Bronchial epithelial cell (primary cell): ENCODE measurements around the gene ZCCHC24. TPM values are rescaled to one million over a fixed set of nuclear protein-coding genes. Genes with fewer than 3 reads are reported as not detected.

Experiments
- DNase-seq: peaks from one replicate; pipeline ENCODE4 v3.0.0-alpha.2; 2010; ENCODE audit warnings: low read depth
- FAIRE-seq: peaks from 2 replicates; lab custom pipeline; 2011; peaks lifted over from hg19 to GRCh38; lab: Jason Lieb, UNC
- H3K27me3 ChIP-seq: 2 replicates; pipeline ENCODE4 v1.5.1; 2011; ENCODE audit warnings: low read length; ENCODE audit not compliant: control insufficient read depth, insufficient read depth
- H3K36me3 ChIP-seq: 2 replicates; pipeline ENCODE4 v1.5.1; 2011; ENCODE audit warnings: low read length; ENCODE audit not compliant: control insufficient read depth, insufficient read depth
- H3K4me3 ChIP-seq: 2 replicates; pipeline ENCODE4 v1.5.1; 2011; ENCODE audit warnings: mild to moderate bottlenecking, low read depth, low read length, control low read depth
- total RNA-seq: library from RNA; depleted of rRNA; stranded (reverse); fragments of >200 nt; gene quantifications from 2 replicates; pipeline ENCODE4 v1.2.1, GENCODE V29; 2014
- TF ChIP-seq, protein P1 (sequence below): IDR thresholded peaks from 2 replicates; pipeline ENCODE4 v1.5.1; 2011; ENCODE audit warnings: mild to moderate bottlenecking, moderate library complexity, low read length, control low read depth, inconsistent platforms; ENCODE audit not compliant: insufficient read depth, severe bottlenecking

The ZCCHC24 gene
- total RNA-seq, 1 donor from 2014 or later: 0.53 TPM

DNA sequence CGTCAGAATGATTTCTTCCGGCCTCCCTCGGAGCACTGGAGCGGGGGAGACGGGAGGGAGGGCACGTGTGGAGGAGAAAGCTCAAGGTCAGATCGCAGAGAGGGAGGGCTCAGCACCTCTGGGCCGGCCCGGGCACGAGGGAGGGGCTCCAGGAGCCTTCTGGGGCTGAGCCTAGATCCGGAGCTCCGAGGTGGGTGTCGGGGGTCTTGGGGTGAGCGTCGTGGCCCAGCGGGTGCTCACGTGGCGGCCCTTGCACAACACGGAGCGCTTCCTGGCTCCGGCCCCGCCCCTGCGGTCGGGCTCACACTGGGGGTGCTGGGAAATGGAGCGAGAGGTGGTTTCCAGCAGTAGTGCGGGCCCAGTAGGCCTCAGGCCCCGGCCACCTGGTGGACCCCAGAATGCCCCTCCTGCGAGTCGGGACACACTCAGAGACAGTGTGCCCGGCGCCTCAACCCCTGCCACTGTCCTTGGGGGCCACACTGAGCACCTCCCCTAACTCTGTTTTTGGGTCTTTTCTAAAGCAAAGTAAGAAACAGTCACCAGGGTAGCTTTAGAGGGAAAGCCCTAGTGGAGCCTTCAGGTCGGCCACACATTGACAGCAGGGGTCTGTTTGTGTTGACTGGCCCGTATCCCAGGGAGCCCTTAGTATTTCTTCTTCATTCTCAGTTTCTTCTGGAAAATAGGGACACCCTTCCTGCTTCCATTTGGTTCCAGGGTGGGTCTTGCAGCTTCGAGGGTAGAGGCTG lies 97.4 kb downstream of the ZCCHC24 start:
- no peak for FAIRE-seq
- peaks cover 24% of the 10 kb centered on the region for H3K36me3 ChIP-seq

DNA sequence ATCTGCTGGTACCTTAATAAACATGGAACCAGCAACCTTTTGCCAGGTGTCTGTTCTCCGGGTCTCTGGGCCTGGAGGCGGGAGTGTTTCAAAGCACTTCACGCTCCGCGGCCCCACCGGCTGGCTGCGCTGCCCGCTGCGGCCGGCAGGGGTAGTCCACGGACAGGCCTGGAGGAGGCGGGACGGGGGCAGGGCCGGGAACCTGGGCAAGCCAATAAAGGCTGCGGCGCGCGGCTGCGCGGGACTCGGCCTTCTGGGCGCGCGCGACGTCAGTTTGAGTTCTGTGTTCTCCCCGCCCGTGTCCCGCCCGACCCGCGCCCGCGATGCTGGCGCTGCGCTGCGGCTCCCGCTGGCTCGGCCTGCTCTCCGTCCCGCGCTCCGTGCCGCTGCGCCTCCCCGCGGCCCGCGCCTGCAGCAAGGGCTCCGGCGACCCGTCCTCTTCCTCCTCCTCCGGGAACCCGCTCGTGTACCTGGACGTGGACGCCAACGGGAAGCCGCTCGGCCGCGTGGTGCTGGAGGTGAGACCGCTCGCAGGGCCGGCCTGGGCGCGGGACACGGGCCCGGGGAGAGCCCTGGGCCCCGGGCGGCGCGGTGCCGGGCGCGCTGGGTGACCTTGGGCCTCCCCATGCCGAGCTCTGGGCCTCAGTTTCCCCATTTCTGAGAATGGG lies 98.1 kb downstream of the ZCCHC24 start, which contains the start of gene PPIF:
TSS of gene PPIF (plus strand) at position 244 of the 668 bp plus-strand sequence. CDS start at position 324, 80 bp downstream.
- FAIRE-seq (no peak), DNase-seq (peak; percentile 72)
- TF ChIP-seq, protein P1, sequence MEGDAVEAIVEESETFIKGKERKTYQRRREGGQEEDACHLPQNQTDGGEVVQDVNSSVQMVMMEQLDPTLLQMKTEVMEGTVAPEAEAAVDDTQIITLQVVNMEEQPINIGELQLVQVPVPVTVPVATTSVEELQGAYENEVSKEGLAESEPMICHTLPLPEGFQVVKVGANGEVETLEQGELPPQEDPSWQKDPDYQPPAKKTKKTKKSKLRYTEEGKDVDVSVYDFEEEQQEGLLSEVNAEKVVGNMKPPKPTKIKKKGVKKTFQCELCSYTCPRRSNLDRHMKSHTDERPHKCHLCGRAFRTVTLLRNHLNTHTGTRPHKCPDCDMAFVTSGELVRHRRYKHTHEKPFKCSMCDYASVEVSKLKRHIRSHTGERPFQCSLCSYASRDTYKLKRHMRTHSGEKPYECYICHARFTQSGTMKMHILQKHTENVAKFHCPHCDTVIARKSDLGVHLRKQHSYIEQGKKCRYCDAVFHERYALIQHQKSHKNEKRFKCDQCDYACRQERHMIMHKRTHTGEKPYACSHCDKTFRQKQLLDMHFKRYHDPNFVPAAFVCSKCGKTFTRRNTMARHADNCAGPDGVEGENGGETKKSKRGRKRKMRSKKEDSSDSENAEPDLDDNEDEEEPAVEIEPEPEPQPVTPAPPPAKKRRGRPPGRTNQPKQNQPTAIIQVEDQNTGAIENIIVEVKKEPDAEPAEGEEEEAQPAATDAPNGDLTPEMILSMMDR: peak; percentile 86
- H3K36me3 ChIP-seq: peaks cover 22% of the 10 kb centered on the region
- peak within 1 kb of the TSS; percentile 84 for H3K4me3 ChIP-seq
- no peaks in the 10 kb centered on the region for H3K27me3 ChIP-seq

More for the DNA sequence above, 97.4 kb downstream of the ZCCHC24 start:
- TF ChIP-seq, protein P1: no peak
- Histone ChIP-seq H3K4me3 (peak overlapping the region; percentile 84), H3K27me3 (no peaks in the 10 kb centered on the region)
- peak; percentile 37 for DNase-seq

DNA sequence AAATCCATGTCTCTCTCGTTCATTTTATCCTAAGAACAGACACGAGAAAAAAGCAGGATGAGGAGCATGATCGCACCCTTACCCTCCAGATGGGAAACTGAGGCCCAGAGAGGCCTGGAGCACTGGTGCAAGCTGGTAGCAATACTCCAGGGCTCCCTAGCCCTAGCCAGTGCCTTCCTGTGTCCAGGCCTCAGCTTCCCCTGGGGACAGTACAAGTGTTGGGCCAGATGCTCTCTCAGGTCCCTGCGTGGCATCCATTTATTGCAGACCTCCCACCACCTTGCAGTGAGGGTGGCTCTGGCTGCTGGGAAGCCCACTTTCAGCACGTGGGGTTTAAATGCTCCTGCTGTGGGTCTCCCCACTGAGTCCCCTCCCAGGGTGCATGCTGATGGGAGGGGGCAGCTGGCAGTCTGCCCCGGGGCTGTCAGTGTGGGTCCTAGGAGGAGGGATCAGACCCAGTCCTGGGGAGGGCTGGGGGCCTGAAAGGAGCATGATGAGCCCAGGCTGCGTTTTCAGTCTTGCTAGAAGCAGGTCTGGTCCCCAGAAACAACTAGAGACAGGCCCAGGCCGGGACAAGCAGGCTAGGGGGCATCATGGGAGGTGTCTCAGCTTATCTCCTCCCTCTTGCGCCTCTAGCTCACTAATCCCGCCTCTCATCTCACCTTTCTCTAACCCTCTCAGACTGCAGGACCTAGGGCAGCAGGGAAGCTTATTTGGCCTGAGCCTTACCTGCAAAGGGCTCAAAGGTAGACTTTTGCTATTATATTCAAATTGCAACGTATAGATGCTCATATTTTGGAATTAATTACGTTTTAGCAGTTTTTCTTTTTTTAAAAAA lies 98.8 kb downstream of the ZCCHC24 start:
- DNase-seq (no peak), FAIRE-seq (no peak)
- Histone ChIP-seq H3K36me3 (peaks cover 16% of the 10 kb centered on the region), H3K27me3 (no peaks in the 10 kb centered on the region), H3K4me3 (no peak overlapping the region)
- TF ChIP-seq, protein P1: no peak

DNA sequence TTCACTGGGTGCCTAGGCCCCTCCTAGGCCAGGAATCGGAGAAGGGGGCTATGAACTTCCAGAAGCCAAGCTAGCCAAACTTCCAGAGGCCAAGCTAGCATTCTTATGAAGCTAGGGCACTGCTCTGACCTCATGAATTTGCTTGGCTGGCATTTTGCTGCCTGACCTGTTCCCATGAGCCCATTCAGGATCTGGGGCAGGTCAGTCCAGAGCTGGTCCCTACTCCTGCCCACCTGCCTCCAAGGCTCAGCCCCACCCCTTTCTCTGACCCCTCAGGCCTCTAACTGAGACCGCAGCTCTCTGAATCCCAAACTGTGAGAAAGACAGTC lies 99.4 kb downstream of the ZCCHC24 start:
- FAIRE-seq (no peak), DNase-seq (no peak)

DNA sequence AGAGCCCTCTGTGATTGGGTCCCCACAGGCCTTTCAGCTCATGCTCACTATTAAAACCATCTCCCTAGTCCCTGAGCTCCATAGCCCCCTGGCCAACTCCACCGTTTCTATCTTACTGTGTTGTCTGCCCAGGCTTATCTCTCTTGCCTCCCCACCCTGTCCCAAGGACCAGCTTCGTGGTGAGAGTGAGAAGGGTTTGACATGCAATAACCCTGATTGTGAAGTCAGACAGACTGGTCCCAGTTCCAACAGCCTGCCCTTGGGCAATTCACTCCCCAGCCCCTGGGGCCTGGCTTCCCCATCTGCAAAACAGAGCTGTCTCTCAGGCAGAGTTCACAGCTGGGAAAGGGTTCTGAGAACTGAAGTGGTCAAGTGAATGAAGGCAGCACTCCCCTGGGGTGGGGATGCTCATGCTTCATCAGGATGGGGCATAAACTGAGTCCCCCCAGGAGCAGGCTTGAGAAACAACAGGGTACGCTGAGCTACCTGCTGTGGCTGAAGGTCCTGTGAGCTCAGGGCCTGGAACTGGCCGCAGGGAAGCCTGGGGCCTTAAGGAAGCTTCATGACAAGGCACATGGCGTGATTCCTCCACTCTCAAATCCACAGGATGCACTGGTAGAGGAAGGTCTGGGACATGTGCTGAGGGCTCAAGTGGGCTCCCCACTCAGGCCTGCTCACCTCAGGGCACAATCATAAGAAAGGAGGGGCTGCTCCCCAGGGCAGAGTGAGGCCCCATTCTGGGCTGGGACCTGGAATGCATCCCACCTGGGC lies 100.0 kb downstream of the ZCCHC24 start:
- DNase-seq (no peak), FAIRE-seq (no peak)
- peaks cover 11% of the 10 kb centered on the region for H3K36me3 ChIP-seq
- H3K4me3 ChIP-seq: no peak overlapping the region
- H3K27me3 ChIP-seq: no peaks in the 10 kb centered on the region
- TF ChIP-seq, protein P1: no peak

More for the DNA sequence above, 99.4 kb downstream of the ZCCHC24 start:
- Histone ChIP-seq H3K27me3 (no peaks in the 10 kb centered on the region), H3K4me3 (no peak overlapping the region), H3K36me3 (peaks cover 16% of the 10 kb centered on the region)
- TF ChIP-seq, protein P1: no peak
